Hepatocyte (in vitro differentiated cells): ENCODE measurements around the gene SRRM4.

ENCODE experiments used
- CTCF ChIP-seq: fragments of 200-600 bp; sonication (generic); IDR thresholded peaks from 2 replicates; pipeline ENCODE4 v1.5.1; 2016; ENCODE audit warnings: antibody characterized with exemption, mild to moderate bottlenecking; ENCODE audit not compliant: poor library complexity
- EZH2 ChIP-seq: fragments of 200-600 bp; sonication (generic); IDR thresholded peaks from 2 replicates; pipeline ENCODE4 v1.6.1; 2016; ENCODE audit warnings: antibody characterized with exemption, mild to moderate bottlenecking, borderline replicate concordance
- EZH2phosphoT487 ChIP-seq: fragments of 200-600 bp; sonication (generic); IDR thresholded peaks from one replicate; pipeline ENCODE4 v1.6.1; 2018; ENCODE audit warnings: antibody characterized with exemption, mild to moderate bottlenecking, low read depth, moderate library complexity; ENCODE audit not compliant: unreplicated experiment, severe bottlenecking

DNA sequence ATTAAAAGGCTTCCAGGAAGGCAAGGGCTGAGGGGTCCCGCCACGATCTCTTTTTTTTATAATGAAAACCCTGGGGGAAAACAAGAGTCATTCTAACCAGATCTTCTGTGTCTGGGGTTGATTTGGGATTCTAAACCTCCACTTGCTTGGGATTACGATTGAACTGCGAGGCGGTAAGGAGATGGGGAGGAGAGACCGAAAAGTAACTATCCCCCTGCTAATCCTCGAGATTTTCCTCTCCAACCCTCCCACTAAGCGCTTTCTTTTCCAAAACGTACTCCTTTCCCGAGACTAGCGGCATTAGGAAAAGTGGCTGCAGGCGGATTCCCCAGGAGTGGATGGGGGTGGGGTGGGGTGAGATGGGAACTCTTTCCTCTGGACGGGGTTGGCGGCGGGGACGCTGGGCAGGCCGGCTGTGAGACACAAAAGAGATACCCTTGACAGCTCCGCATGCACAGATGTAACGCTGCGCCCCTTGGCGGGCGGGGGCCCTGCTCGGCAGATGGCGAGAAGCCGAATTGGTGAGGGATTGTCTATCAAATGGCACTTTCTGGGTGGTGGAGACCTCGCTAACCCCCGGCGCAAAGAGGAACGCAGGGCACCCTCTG, 830 bp upstream of the SRRM4 start:
- no peak for TF ChIP-seq CTCF
- no peak for TF ChIP-seq EZH2
- TF ChIP-seq EZH2phosphoT487 = no peak
